LNCAP (cell line): Measurements from ENCODE around the gene NHLRC4.

Experiments
- TF ChIP-seq, protein P1 (sequence below): fragments of 450-650 bp; IDR thresholded peaks from 2 replicates; pipeline ENCODE4 v1.5.1; 2017; ENCODE audit warnings: mild to moderate bottlenecking

NHLRC4 gene

GRCh38 chr16:552171-552570 lies 14.6 kb upstream of the NHLRC4 start:
- TF ChIP-seq, protein P1, sequence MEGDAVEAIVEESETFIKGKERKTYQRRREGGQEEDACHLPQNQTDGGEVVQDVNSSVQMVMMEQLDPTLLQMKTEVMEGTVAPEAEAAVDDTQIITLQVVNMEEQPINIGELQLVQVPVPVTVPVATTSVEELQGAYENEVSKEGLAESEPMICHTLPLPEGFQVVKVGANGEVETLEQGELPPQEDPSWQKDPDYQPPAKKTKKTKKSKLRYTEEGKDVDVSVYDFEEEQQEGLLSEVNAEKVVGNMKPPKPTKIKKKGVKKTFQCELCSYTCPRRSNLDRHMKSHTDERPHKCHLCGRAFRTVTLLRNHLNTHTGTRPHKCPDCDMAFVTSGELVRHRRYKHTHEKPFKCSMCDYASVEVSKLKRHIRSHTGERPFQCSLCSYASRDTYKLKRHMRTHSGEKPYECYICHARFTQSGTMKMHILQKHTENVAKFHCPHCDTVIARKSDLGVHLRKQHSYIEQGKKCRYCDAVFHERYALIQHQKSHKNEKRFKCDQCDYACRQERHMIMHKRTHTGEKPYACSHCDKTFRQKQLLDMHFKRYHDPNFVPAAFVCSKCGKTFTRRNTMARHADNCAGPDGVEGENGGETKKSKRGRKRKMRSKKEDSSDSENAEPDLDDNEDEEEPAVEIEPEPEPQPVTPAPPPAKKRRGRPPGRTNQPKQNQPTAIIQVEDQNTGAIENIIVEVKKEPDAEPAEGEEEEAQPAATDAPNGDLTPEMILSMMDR, result no peak

DNA sequence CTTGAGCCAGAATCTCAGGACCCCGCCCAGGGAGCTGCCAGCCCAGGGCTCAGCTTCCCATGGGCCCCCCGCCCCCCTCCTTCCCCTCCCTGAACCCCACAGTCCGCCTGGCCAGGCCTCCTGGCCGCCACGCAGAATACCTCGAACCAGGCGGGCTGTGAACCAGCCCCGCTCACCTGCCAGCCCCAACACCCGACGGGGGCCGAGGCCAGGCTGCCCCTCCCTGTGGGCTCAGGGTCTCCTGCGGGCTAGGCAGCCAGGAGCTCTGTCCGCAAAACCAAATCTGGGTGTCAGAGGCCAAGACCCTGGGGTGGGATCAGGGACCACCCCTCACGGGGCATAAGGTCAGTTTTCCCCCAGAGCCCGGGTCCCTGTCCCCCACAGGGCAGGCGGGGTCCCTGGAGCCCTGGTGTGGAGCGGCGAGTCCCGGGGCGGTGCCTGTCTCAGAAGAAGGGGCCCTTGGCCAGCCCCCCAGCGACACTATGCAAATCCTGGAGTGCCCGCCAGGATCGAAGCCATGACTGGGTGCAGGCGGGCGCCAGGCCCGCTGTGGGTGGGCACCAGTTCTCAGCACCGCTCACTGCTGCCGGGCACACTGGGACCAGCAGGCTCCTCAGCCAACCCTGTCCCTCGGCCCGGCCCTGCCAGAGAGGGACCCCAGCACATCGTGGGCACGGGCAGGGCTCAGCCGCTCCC lies 13.1 kb upstream of the NHLRC4 start:
- TF ChIP-seq, protein P1, result no peak

DNA sequence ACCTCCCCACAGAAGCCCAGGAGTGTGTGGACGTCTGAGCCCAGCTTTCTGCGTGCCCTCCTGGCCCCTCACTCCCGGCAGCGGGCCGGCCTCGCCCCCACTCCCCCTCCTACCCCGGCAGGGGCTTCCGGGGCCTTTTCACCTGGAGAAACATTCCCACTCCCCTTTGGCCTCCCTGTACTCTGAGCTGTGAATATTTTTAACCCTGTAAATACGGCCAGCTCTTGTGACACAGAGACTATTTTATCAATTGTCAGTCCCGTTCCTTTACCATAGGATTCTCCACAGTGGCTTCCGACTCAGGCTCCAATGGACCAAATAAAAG lies 12.5 kb upstream of the NHLRC4 start:
- TF ChIP-seq, protein P1, result no peak

- TF ChIP-seq, protein P1, result no peak
These were observed 12.0 kb upstream of the NHLRC4 start for GRCh38 chr16:554640-555365.

- TF ChIP-seq, protein P1, result no peak
These were observed 11.0 kb upstream of the NHLRC4 start for GRCh38 chr16:555528-556473.

DNA sequence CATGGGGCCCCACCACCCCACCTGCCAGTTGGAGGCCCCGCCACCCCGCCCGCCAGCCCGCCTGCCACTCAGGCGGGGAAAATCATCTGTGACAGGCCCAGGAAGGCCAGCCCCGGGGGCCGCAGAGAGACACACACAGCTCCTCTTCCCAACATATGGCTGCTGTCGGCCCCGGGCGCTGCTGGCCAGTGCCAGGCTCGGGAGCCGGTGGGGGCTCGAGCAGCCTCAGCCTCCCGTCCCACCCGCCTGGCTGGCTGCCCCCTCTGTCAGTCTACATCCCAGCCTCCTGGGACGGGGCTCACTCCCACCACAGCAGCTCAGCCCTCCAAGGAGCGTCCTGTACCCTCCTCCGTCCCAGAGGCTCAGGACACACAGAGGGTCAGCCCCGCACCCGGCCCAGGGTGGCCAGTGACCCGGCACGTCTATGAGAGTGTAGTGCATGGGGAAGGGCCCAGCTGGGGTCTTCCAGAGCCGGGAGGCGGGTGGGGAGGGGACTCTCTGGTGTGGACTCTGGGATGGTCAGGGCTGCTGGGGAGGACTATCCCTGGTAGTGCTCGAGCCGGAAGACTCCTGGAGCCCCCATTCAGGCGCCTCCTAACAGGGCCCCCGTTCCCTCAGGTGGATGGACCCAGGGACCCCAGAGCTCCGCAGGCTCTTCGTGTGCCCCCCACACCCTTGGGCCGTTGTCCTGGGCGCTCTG lies 10.2 kb upstream of the NHLRC4 start:
- TF ChIP-seq, protein P1, result no peak
